ENCODE measurements around the gene PPP6R1.

DNA sequence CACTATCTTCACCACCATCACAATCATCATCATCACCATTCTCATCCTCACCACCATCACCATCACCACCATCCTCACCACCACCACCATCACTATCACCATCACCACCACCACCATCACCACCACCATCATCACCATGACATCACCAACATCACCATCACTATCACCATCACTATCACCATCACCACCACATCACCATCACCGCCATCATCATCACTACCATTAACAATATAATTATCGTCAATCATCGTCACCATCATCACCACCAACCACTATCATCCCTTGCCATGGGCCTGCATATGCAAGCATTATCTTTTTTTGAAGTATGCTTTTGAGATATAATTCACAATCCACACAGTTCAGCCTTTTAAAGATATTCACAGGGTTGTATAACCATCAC is 7.6 kb upstream of the PPP6R1 start:
- no peak for TF ChIP-seq MXI1 (IDR thresholded peaks at IDR 0.05; ENCODE audit: low read depth, low read length)
- TF ChIP-seq RXRA (IDR thresholded peaks at IDR 0.05; ENCODE audit: borderline replicate concordance, low read depth) = no peak
- TF ChIP-seq CTCF (IDR thresholded peaks at IDR 0.05) = no peak
- no peak for TF ChIP-seq TAF1 (IDR thresholded peaks at IDR 0.05; ENCODE audit: borderline replicate concordance, low read depth, low read length)
- no peak for TF ChIP-seq EZH2phosphoT487 (IDR thresholded peaks at IDR 0.05; ENCODE audit: borderline replicate concordance, low read depth)
- TF ChIP-seq YY1 (IDR thresholded peaks at IDR 0.05; ENCODE audit: low read depth) = no peak
- TF ChIP-seq, protein P1, sequence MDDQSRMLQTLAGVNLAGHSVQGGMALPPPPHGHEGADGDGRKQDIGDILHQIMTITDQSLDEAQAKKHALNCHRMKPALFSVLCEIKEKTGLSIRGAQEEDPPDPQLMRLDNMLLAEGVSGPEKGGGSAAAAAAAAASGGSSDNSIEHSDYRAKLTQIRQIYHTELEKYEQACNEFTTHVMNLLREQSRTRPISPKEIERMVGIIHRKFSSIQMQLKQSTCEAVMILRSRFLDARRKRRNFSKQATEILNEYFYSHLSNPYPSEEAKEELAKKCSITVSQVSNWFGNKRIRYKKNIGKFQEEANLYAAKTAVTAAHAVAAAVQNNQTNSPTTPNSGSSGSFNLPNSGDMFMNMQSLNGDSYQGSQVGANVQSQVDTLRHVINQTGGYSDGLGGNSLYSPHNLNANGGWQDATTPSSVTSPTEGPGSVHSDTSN (IDR thresholded peaks at IDR 0.05) = no peak
- TF ChIP-seq, protein P2, sequence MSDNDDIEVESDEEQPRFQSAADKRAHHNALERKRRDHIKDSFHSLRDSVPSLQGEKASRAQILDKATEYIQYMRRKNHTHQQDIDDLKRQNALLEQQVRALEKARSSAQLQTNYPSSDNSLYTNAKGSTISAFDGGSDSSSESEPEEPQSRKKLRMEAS (IDR thresholded peaks at IDR 0.05; ENCODE audit: low read depth) = no peak
- no peak for TF ChIP-seq TEAD4 (IDR thresholded peaks at IDR 0.05; ENCODE audit: borderline replicate concordance, insufficient read depth)
- TF ChIP-seq REST (IDR thresholded peaks at IDR 0.05; ENCODE audit: low read depth, low read length) = no peak
- TF ChIP-seq RCOR1 (IDR thresholded peaks at IDR 0.05; ENCODE audit: low read length) = no peak
- TF ChIP-seq SIN3A (IDR thresholded peaks at IDR 0.05; ENCODE audit: borderline replicate concordance, low read depth, low read length) = no peak
- no peak for TF ChIP-seq EP300 (IDR thresholded peaks at IDR 0.05; ENCODE audit: borderline replicate concordance in 1 of 2, low read depth in 1 of 2, low read length in 1 of 2)
- no peak for TF ChIP-seq RFX5 (IDR thresholded peaks at IDR 0.05; ENCODE audit: low read length)

Data from SK-N-SH (cell line).